SIG-M5 (cell line): ENCODE measurements around the gene SNX25.

Experiments used
- DNase-seq: peaks from one replicate; lab custom pipeline; 2025; lab: John Stamatoyannopoulos, UW

SNX25 gene

GRCh38 chr4:185380320-185380719, 170.9 kb downstream of the SNX25 start:
- no peak for DNase-seq

- DNase-seq: no peak
Observed at GRCh38 chr4:185381288-185382196, 172.1 kb downstream of the SNX25 start.

GRCh38 chr4:185382754-185383153, 173.4 kb downstream of the SNX25 start:
- no peak for DNase-seq

GRCh38 chr4:185383451-185383850, 174.1 kb downstream of the SNX25 start:
- DNase-seq: no peak

- no peak for DNase-seq
Observed at GRCh38 chr4:185384061-185384460, 174.7 kb downstream of the SNX25 start.

- no peak for DNase-seq
Observed at GRCh38 chr4:185384930-185385331, 175.5 kb downstream of the SNX25 start.

GRCh38 chr4:185387957-185388356, 178.6 kb downstream of the SNX25 start:
- no peak for DNase-seq

- no peak for DNase-seq
Observed at GRCh38 chr4:185390941-185391340, 181.5 kb downstream of the SNX25 start.

GRCh38 chr4:185392156-185392555, 182.8 kb downstream of the SNX25 start:
- no peak for DNase-seq

GRCh38 chr4:185394568-185395237, 185.3 kb downstream of the SNX25 start:
- DNase-seq: no peak

GRCh38 chr4:185395238-185395955, 186.0 kb downstream of the SNX25 start, which contains the start of gene LRP2BP:
TSS of gene LRP2BP (minus strand) at chr4:185395924. CDS start at chr4:185378186, 17,738 bp downstream.
- peak; percentile 4 for DNase-seq

GRCh38 chr4:185395956-185396723, 186.7 kb downstream of the SNX25 start:
- DNase-seq: peak; percentile 75

GRCh38 chr4:185396724-185397385, 187.5 kb downstream of the SNX25 start, which contains the start of gene ANKRD37:
TSS of gene ANKRD37 (plus strand) at chr4:185396841. CDS start at chr4:185396924, 83 bp downstream.
- no peak for DNase-seq

GRCh38 chr4:185398618-185399017, 189.2 kb downstream of the SNX25 start:
- no peak for DNase-seq

GRCh38 chr4:185399466-185399865, 190.1 kb downstream of the SNX25 start:
- DNase-seq: no peak

- DNase-seq: no peak
Observed at GRCh38 chr4:185404031-185404430, 194.6 kb downstream of the SNX25 start.

GRCh38 chr4:185405296-185405999, 196.1 kb downstream of the SNX25 start:
- no peak for DNase-seq

- no peak for DNase-seq
Observed at GRCh38 chr4:185408432-185408831, 199.0 kb downstream of the SNX25 start.

GRCh38 chr4:185411849-185412248, 202.5 kb downstream of the SNX25 start:
- DNase-seq: no peak

GRCh38 chr4:185412412-185412811, 203.0 kb downstream of the SNX25 start:
- DNase-seq: no peak
